Measurements from ENCODE around the gene ADAT1. TPM values are rescaled to one million over a fixed set of nuclear protein-coding genes. Genes with fewer than 3 reads are reported as not detected.

ADAT1 gene
- total RNA-seq, result 55.4 TPM

GRCh38 chr16:75622761-75623605, at the start of gene ADAT1:
Gene ADAT1 (minus strand): TSS chr16:75623281. CDS start chr16:75620799, 2,482 bp downstream.

GRCh38 chr16:75647492-75648264, 24.6 kb upstream of the ADAT1 start, which contains the start of the genes KARS1 and TERF2IP:
Gene KARS1 (minus strand): TSS chr16:75647665. CDS start chr16:75647639, 26 bp downstream.
Gene TERF2IP (plus strand): TSS chr16:75647773. CDS start chr16:75647883, 110 bp downstream.

GRCh38 chr16:75566040-75566757, 56.9 kb downstream of the ADAT1 start, which contains the start of gene GABARAPL2:
Gene GABARAPL2 (plus strand): TSS chr16:75566379. CDS start chr16:75566487, 108 bp downstream.

GRCh38 chr16:75555707-75556430, 67.2 kb downstream of the ADAT1 start, which contains the start of gene TMEM231:
Gene TMEM231 (minus strand): TSS chr16:75556252. CDS start chr16:75556209, 43 bp downstream.

Other genes with a start within 250 kb of the ADAT1 start
- gene CFDP1, start 189.8 kb downstream of the ADAT1 start, total RNA-seq, result 56.9 TPM
- 32.8 TPM for gene TMEM170A, start 158.6 kb downstream of the ADAT1 start, total RNA-seq
- gene CHST6, start 127.8 kb downstream of the ADAT1 start, total RNA-seq, result 1.1 TPM
- gene CHST5, start 87.2 kb downstream of the ADAT1 start, total RNA-seq, result 0.58 TPM
- gene TMEM231, start 67.0 kb downstream of the ADAT1 start, total RNA-seq, result 18.6 TPM
- gene GABARAPL2, start 56.9 kb downstream of the ADAT1 start, total RNA-seq, result 107 TPM
- gene KARS1, start 24.4 kb upstream of the ADAT1 start, total RNA-seq, result 85.7 TPM
- gene TERF2IP, start 24.5 kb upstream of the ADAT1 start, total RNA-seq, result 67.8 TPM
- not detected for gene CPHXL2, start 53.7 kb upstream of the ADAT1 start, total RNA-seq
- not detected for gene DUXB, start 78.2 kb upstream of the ADAT1 start, total RNA-seq
- not detected for gene CPHXL, start 103.2 kb upstream of the ADAT1 start, total RNA-seq

Measured in metanephros (tissue), 1 donor.